Neutrophil (primary cell): ENCODE results near the gene CLDN12.

ENCODE experiments used
- H3K27ac ChIP-seq: fragments of 200-600 bp; sonication (generic); 2 replicates; pipeline ENCODE4 v1.5.1; 2016; ENCODE audit warnings: mild to moderate bottlenecking, moderate library complexity
- H3K27me3 ChIP-seq: fragments of 200-600 bp; sonication (generic); 2 replicates; pipeline ENCODE4 v1.6.0; 2016; ENCODE audit warnings: mild to moderate bottlenecking
- H3K36me3 ChIP-seq: fragments of 200-600 bp; sonication (generic); 2 replicates; pipeline ENCODE4 v1.5.1; 2017
- H3K4me1 ChIP-seq, 2 experiments: fragments of 200-600 bp in 1 of 2; sonication (generic) in 1 of 2; 1 replicate in 1 of 2; 2 replicates in 1 of 2; pipeline versions ENCODE4 v1.5.1 to v1.6.1; 2013 to 2016; ENCODE audit warnings: low read depth in 1 of 2, low read length in 1 of 2, mild to moderate bottlenecking in 1 of 2, moderate library complexity in 1 of 2; ENCODE audit not compliant: control insufficient read depth in 1 of 2, insufficient read depth in 1 of 2
- H3K4me3 ChIP-seq, 2 experiments: fragments of 200-600 bp in 1 of 2; sonication (generic) in 1 of 2; 1 replicate in 1 of 2; 2 replicates in 1 of 2; pipeline ENCODE4 v1.5.1; 2013 to 2016; ENCODE audit warnings: low read depth in 1 of 2, low read length in 1 of 2, mild to moderate bottlenecking in 1 of 2, moderate library complexity in 1 of 2
- H3K9me3 ChIP-seq: fragments of 200-600 bp; sonication (generic); 2 replicates; pipeline ENCODE4 v1.5.1; 2016
- CTCF ChIP-seq: fragments of 200-600 bp; sonication (generic); IDR thresholded peaks from 2 replicates; pipeline ENCODE4 v1.5.1; 2016; ENCODE audit warnings: antibody characterized with exemption

The CLDN12 gene

GRCh38 chr7:90407484-90407821 lies 4.2 kb downstream of the CLDN12 start:
- H3K27ac ChIP-seq = no peak overlapping the region
- H3K36me3 ChIP-seq = peaks cover 4% of the 10 kb centered on the region
- H3K9me3 ChIP-seq = no peaks in the 10 kb centered on the region
- H3K4me1 ChIP-seq = peaks cover 12 to 15% of the 10 kb centered on the region in 2 experiments
- peaks cover 3% of the 10 kb centered on the region for H3K27me3 ChIP-seq
- H3K4me3 ChIP-seq = no peak overlapping the region
- no peak for TF ChIP-seq CTCF

GRCh38 chr7:90408142-90408541 lies 4.9 kb downstream of the CLDN12 start:
- TF ChIP-seq CTCF = no peak
- Histone ChIP-seq H3K4me1 (peaks cover 10 to 12% of the 10 kb centered on the region in 2 experiments), H3K4me3 (no peak overlapping the region), H3K9me3 (no peaks in the 10 kb centered on the region), H3K36me3 (peaks cover 4% of the 10 kb centered on the region), H3K27me3 (no peaks in the 10 kb centered on the region), H3K27ac (no peak overlapping the region)

- H3K27ac ChIP-seq = no peak overlapping the region
- TF ChIP-seq CTCF = no peak
- H3K27me3 ChIP-seq = no peaks in the 10 kb centered on the region
- no peaks in the 10 kb centered on the region for H3K4me1 ChIP-seq
- no peak overlapping the region for H3K4me3 ChIP-seq
- H3K36me3 ChIP-seq = peaks cover 4% of the 10 kb centered on the region
- no peaks in the 10 kb centered on the region for H3K9me3 ChIP-seq
Measured at GRCh38 chr7:90409667-90410066, 6.4 kb downstream of the CLDN12 start.

- no peaks in the 10 kb centered on the region for H3K4me1 ChIP-seq
- TF ChIP-seq CTCF = no peak
- H3K27me3 ChIP-seq = no peaks in the 10 kb centered on the region
- peaks cover 4% of the 10 kb centered on the region for H3K36me3 ChIP-seq
- H3K27ac ChIP-seq = no peak overlapping the region
- H3K4me3 ChIP-seq = no peak overlapping the region
- no peaks in the 10 kb centered on the region for H3K9me3 ChIP-seq
Measured at GRCh38 chr7:90411510-90411909, 8.2 kb downstream of the CLDN12 start.

GRCh38 chr7:90412458-90413184 lies 9.4 kb downstream of the CLDN12 start:
- H3K9me3 ChIP-seq = no peaks in the 10 kb centered on the region
- no peak overlapping the region for H3K4me3 ChIP-seq
- no peaks in the 10 kb centered on the region for H3K27me3 ChIP-seq
- H3K27ac ChIP-seq = no peak overlapping the region
- peaks cover 4% of the 10 kb centered on the region for H3K36me3 ChIP-seq
- TF ChIP-seq CTCF = no peak
- H3K4me1 ChIP-seq = no peaks in the 10 kb centered on the region

- no peak overlapping the region for H3K4me3 ChIP-seq
- no peak for TF ChIP-seq CTCF
- no peak overlapping the region for H3K27ac ChIP-seq
- no peaks in the 10 kb centered on the region for H3K27me3 ChIP-seq
- H3K4me1 ChIP-seq = no peaks in the 10 kb centered on the region
- H3K9me3 ChIP-seq = no peaks in the 10 kb centered on the region
- H3K36me3 ChIP-seq = peaks cover 4% of the 10 kb centered on the region
Measured at GRCh38 chr7:90413185-90413528, 9.9 kb downstream of the CLDN12 start.
